ENCODE results near the gene IQSEC1. TPM values are rescaled to one million over a fixed set of nuclear protein-coding genes. Genes with fewer than 3 reads are reported as not detected.
"Not testable (repeated sequence)": the region's sequence is repeated elsewhere in the genome, so short reads cannot be mapped to it uniquely, and the experiment has no call there.

The IQSEC1 gene
- total RNA-seq, 1 experiment from 2014 or later: 7.7 TPM

DNA sequence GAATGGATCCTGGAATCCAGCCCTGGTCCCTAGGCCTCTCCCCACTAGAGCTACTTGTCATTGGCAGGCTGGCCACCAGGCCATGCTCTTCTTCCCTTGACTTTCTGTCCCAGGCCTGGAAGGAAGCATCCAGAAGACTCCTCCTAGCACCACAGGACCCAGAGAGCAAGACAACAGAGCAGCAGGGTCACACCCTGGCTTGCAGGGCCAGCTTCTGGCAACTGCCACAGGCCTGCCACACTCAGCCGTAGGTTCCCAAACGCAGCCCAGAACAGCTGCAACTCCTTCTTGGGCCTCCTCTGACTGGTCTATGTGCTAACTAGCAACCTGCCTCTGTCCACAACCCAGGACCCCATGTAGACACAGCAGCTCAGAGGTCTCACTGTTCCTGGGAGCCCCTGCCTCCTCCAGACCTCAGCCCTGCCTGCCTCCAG, 195.1 kb downstream of the IQSEC1 start:
- DNase-seq (ENCODE audit: low read depth): no peak

DNA sequence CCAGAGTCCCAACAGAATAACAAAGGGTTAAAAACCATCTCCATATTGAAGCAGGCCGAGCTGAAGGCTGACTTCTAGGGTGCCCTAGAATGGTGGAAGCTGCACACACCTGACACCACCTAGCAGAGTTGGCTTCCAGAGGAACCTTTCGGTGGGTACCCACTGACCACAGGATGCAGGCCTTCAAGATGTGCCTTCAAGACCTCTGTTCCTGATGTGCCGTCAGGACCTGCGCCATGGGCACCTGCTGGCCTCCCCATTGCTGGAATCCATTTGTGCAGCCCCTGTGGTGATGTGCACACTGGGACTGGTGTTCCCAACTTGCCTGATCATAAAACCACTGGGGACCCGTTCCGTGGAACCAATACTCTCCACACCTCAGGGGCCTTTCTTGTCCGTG, 196.2 kb downstream of the IQSEC1 start:
- no peak for DNase-seq (ENCODE audit: low read depth)

DNA sequence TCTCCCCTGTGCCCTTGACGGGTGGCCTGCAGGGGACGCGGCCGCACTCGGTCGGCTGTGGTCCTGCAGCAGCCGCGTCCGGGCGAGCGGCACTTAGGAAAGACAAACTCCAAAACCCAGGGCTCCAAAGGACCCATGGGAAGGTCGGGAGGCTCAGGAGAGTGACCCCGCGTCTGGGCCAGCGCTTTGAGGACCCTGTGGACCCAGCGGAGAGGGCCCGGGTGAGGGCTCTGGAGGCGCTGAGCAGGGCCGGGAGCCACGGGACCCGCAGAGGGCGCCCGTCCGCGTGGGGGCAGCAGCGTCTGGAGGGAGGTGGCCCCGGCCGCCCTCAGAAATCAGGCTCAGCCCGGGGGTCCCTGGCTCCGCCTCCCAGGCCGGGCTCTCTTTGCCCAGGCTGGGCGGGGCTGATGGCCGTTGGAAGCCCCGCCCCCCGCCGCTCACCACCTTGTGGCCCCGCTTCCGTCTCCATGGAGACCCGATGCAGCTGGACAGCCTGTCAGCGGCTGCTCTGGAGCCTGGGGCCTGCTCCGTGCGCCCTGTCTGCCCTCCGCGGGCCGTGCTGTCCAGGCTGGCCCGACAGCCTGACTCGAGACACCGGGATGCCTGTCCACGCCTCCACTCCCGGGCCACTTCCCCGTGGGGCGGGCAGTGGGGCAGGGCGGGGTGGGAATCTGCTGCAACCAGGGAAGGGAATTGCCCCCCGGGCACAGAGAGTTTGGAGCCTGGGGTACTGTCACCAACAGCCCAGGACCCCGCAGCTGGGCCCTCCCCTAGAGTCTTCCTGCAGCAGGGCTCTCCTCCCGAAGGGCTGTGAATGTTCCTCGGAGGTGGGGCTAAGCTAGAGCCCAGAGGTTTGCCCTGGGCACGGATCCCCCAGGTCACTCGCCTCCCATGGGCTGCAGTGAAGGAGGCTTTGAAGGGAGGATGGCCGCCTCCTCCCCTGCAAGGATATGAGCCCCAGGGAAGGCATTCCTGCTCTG, 197.1 kb downstream of the IQSEC1 start:
- DNase-seq (ENCODE audit: low read depth): no peak

DNA sequence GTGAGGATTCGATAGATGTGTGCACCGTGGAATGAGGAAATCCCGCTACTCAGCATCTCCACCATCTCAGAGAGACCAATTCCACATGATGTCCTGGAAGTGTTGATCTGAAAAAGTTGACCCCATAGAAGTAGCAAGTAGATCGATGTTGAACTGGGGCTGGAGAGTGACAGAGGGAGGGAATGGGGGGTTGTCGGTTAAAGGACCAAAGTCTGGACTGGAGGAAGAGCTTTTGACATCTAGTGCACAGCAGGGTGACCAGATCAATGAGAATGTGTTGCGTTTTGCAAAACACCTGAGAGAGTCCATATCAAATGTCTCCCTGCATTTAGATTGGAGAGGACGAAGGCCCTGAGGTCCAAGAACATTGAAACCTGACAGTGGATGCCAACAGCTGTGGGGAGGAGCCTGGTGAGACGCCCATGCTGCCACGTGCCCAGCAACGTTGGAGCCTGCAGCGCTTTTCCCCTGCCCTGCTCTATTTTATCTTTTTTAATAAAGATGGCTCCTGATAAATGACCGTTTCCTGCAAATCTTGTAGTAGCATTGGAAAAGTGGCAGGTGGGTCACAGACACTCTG, 201.7 kb downstream of the IQSEC1 start:
- DNase-seq (ENCODE audit: low read depth): no peak

DNA sequence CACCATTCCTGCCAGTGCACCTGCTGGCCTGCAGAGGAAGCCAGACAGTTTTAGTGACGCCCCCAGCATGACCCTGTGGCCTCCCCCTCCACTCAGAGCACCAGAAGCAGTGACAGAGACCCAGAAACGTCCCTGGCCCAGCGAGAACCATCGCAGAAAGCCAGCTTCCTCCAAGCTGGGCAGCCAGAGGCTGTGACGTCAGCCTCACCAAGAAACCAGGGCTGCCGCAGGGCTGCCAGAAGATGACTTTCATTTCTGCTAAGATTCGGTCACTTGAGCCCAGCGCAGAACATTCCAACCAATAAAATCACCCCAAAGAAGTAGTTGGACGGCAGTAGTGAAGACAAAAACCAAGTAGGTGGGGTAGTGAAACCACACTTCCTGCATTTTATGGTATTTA, 202.3 kb downstream of the IQSEC1 start:
- peak; percentile 49 for DNase-seq (ENCODE audit: low read depth)

DNA sequence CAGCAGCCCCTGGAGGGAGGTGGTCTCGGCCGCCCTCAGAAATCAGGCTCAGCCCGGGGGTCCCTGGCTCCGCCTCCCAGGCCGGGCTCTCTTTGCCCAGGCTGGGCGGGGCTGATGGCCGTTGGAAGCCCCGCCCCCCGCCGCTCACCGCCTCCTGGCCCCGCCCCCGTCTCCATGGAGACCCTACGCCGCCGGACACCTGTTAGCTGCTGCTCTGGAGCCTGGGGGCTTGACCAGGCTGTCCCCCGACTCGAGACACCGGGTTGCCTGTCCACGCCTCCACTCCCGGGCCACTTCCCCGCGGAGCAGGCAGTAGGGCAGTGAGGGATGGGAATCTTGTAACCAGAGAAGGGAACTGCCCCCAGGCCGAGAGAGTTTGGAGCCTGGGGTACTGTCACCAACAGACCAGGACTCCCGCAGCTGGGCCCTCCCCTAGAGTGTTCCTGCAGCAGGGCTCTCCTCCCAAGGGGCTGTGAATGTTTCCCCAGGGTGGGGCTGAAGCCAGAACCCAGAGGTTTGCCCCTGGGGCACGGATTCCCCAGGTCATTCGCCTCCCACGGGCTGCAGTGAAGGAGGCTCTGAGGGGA, 204.1 kb downstream of the IQSEC1 start:
- no peak for DNase-seq (ENCODE audit: low read depth)

DNA sequence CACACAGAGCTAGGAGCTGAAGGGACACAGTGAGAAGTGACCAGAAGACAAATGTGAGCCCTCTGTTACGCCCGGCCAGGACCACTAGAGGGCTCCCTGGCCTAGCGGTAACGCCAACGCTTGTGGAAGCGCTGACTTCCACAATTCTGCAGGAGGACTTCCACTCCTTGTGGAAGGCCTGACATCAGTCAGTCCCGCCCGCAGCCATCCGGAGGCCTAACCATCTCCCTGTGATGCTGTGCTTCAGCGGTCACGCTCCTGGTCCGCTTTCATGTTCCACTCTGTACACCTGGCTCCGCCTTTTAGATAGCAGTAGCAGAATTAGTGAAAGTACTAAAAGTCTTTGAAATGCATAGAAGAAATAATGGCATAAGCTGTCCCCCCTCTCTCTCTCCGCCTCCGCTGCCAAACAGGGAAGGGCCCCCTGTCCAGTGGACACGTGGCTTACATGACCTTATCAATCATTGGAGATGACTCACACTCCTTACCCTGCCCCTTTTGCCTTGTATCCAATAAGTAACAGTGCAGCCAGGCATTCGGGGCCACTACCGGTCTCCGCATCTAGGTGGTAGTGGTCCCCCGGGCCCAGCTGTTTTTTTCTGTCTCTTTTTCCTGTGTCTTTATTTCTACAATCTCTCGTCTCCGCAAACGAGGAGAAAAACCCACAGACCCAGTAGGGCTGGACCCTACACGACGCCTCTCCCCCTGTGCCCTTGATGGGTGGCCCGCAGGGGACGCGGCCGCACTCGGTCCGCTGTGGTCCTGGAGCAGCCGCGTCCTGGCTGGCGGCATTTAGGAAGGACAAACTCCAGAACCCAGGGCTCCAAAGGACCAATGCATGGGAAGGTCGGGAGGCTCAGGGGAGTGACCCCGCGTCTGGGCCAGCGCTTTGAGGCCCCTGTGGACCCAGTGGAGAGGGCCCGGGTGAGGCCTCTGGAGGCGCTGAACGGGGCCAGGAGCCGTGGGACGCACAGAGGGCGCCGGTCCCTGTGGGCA, 204.9 kb downstream of the IQSEC1 start:
- peak; percentile 72 for DNase-seq (ENCODE audit: low read depth)

DNA sequence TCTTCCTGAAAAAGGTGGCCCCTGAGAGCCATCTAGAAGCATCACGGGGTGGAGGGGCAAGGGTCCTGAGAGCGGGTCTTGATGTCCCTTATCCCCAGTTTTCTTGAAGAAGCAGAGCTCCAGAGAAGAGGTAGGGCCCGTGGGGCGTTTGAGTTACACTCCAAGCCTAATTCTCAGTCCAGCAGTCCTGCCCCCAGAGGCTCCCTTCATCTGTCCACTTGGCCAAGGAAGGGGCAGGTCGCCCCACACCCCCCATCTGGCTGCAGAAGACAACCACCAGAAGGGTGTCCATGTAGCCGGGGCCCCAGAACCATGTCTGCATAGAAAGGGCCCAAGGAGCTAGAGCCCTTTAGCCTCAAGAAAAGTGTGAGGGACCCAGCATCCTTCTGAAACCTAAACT, 206.4 kb downstream of the IQSEC1 start:
- DNase-seq (ENCODE audit: low read depth): no peak

DNA sequence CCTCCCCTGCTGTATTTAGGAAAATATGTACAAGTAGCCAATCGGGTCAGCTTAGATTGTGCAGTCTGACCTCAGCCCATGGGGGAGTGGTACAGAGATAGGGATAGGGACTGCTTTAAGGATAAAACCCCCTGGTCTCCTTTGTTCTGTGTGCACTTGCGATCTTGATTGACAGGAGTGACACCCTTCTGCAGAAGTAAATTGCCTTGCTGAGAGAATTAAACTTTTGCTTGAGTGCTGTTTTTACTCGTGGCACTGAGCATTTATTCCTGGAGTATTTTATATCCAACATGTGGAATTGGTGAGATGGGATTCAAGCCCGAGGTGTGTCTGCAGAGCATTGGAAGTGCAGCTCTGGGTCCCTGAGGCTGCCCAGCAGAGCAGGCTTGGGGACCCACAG, 208.0 kb downstream of the IQSEC1 start:
- no peak for DNase-seq (ENCODE audit: low read depth)

DNA sequence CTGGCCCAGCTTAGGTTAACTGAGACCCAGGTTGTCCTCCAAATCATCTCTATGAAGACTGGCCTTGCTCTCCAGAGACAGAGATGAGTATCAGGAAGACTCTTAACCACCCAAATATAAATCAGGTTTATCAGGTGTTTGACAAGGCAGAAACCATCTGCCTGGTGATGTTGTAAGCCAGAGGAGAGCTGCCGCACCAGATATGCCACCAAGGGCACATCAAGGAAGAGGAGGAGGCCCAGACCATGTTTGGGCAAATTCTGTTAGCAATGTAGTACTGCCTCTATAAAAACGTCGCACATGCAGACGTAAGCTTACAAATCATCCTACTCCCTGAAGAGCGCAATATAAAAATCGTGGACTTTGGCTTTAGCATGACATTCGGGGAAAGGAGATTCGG, 210.8 kb downstream of the IQSEC1 start:
- no peak for DNase-seq (ENCODE audit: low read depth)

DNA sequence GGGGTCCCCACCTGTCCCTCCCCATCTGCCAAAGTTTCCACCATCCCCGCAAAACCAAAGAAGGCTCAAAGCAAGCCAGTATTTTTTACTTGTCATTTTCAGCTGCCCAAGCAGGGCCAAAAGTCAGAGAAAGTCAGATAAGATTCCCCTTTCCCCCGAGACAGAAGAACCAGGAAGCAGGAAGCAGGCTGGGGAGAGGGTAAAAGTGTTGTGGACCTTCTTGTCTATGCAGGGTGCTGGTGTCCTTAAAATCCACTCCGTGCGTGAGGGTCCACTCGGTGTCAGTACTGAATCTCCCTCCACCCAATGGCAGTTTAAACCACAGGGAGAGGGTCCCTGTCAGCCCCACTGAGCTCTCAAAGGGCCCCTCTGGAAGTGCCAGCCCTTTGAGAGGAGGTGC, 211.6 kb downstream of the IQSEC1 start:
- DNase-seq (ENCODE audit: low read depth): no peak

DNA sequence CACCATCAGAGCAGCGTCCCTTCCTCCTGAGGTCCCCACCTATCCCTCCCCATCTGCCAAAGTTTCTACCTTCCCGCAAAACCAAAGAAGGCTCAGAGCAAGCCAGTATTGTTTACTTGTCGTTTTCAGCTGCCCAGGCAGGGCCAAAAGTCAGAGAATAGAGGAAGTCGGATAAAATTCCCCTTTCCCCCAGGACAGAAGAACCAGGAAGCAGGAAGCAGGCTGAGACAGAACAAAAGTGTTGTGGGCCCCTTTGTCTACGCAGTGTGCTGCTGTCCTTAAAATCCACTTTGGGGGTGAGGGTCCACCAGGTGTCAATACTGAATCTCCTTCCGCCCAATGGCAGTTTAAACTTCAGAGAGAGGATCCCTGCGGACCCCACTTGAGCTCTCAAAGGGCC, 213.4 kb downstream of the IQSEC1 start:
- DNase-seq (ENCODE audit: low read depth): no peak

DNA sequence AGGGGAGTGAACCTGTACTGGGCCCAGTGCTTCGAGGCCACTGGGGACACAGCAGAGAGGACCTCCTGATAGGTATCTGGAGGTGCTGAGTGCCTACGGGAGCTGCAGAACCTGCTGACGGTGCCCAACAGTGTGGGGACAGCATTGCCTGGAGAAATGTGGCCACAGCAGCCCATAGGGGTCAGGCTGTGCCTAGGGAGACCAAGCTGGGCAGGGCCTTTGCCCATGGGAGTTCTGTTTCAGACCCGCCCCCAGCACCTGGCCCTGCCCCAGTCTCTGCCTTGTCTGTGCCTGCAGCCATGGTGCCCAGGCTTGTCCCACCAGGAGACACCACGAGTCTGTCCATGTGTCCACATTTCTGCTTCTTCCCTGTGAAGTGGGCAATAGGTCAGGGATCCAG, 216.6 kb downstream of the IQSEC1 start:
- DNase-seq (ENCODE audit: low read depth): no peak

DNA sequence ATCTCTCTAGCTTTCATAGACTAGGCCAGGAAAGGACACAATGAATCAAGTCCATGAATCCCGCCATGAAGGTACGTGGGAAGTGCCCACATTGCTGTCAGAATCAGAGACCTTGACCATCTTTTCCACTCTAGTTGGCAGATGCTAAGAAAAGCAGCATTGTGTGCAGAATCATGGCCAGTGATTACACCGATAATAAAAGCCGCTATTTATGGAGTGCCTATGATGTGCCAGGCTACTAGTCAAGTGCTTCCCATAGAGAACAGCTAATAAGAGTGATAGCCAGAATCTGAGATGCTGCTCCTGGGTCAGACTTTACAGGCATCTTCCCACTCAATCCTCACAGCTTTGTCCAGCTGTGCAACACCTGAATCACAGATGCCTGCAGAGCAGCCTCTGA, 218.7 kb downstream of the IQSEC1 start:
- DNase-seq (ENCODE audit: low read depth): no peak

DNA sequence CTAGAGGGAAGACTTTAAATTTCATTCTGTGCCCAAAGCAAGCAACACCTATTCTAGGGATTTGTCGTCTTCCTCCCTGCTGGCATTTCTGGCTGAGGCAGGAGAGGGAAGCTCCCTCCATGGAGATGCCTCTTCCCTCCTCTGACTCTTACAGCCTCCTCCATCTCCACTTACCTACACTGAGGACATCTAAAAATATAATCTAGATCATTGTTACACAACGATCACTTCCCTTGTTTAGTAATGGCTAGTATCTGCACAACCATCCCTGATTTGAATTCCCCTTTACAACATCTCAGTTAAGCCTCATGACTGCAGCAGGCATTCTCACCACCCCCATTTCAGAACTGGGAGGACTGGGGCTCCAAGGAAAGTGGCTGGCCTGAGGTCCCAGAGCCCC, 219.4 kb downstream of the IQSEC1 start:
- DNase-seq (ENCODE audit: low read depth): not testable (repeated sequence)

DNA sequence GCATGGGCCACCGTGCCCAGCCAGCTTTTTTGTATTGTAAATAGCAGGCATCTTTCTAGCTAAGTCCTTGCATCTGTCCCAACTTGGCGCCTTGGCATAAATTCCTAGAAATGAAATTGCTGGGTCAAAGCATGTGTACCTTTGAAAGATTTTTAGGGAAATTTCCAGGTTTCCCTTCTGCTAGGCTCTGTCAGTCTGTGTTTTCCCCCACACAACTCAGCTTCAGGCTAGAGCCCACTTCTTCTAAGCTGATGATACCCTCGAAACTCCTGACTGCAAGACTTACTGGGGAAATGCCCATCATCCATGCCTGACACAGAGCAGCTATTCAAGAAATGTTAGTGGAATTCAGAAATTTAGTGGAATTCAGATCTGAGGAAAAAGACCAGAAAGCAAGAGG, 221.0 kb downstream of the IQSEC1 start:
- DNase-seq (ENCODE audit: low read depth): no peak

Other genes with a start within 250 kb of the IQSEC1 start
- gene RPL32, start 231.9 kb downstream of the IQSEC1 start, total RNA-seq (2014; rRNA removed): 417 and 1,707 TPM in 2 replicates